SK-N-SH (cell line): Measurements from ENCODE around the gene CREB3.

Source experiments
- JUND ChIP-seq: IDR thresholded peaks from 2 replicates; pipeline ENCODE4 v1.4.0; 2012
- NFIC ChIP-seq: IDR thresholded peaks from 2 replicates; pipeline ENCODE4 v1.4.0; 2012; ENCODE audit warnings: borderline replicate concordance
- POLR2AphosphoS5 ChIP-seq: IDR thresholded peaks from 2 replicates; pipeline ENCODE4 v1.6.1; 2012; ENCODE audit warnings: low read depth, low read length
- RAD21 ChIP-seq: IDR thresholded peaks from 2 replicates; pipeline ENCODE4 v1.6.1; 2012; ENCODE audit warnings: mild to moderate bottlenecking, low read length
- RFX5 ChIP-seq: IDR thresholded peaks from 2 replicates; pipeline ENCODE4 v1.6.1; 2012; ENCODE audit warnings: mild to moderate bottlenecking, improper control_type of control experiment, low read length
- SIN3A ChIP-seq: IDR thresholded peaks from 2 replicates; pipeline ENCODE4 v1.6.1; 2012; ENCODE audit warnings: low read depth, mild to moderate bottlenecking, low read length, moderate library complexity, borderline replicate concordance
- TAF1 ChIP-seq: IDR thresholded peaks from 2 replicates; pipeline ENCODE4 v1.6.1; 2012; ENCODE audit warnings: low read depth, mild to moderate bottlenecking, low read length, moderate library complexity, borderline replicate concordance
- YY1 ChIP-seq: IDR thresholded peaks from 2 replicates; pipeline ENCODE4 v1.4.0; 2012; ENCODE audit warnings: low read depth, mild to moderate bottlenecking
- TF ChIP-seq, protein P1 (sequence below): fragments of 200-600 bp; sonication (generic); IDR thresholded peaks from 2 replicates; pipeline ENCODE4 v1.6.1; 2017; ENCODE audit warnings: antibody characterized with exemption, mild to moderate bottlenecking, moderate library complexity
- TF ChIP-seq, protein P2 (sequence below): IDR thresholded peaks from 2 replicates; pipeline ENCODE4 v1.4.0; 2012; ENCODE audit warnings: low read depth

DNA sequence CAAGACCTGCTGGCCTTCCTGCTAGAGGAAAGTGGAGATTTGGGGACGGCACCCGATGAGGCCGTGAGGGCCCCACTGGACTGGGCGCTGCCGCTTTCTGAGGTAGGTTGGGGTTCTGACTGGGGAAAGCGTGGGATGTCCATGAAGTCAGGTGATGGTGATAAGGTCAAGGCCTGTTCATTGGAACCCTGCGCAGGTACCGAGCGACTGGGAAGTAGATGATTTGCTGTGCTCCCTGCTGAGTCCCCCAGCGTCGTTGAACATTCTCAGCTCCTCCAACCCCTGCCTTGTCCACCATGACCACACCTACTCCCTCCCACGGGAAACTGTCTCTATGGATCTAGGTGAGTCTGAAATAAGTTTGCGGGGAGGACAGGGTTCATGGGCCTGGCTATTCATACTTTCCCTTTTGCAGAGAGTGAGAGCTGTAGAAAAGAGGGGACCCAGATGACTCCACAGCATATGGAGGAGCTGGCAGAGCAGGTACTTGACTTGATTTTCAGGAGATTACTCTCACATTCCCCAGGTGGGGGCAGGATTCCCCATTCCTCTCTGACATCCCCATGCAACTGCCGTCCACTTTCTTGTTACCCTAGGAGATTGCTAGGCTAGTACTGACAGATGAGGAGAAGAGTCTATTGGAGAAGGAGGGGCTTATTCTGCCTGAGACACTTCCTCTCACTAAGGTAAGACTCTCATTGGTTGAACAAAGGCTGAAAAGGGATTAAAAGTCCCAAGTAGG lies 505 bp downstream of the CREB3 start:
- TF ChIP-seq, protein P1, sequence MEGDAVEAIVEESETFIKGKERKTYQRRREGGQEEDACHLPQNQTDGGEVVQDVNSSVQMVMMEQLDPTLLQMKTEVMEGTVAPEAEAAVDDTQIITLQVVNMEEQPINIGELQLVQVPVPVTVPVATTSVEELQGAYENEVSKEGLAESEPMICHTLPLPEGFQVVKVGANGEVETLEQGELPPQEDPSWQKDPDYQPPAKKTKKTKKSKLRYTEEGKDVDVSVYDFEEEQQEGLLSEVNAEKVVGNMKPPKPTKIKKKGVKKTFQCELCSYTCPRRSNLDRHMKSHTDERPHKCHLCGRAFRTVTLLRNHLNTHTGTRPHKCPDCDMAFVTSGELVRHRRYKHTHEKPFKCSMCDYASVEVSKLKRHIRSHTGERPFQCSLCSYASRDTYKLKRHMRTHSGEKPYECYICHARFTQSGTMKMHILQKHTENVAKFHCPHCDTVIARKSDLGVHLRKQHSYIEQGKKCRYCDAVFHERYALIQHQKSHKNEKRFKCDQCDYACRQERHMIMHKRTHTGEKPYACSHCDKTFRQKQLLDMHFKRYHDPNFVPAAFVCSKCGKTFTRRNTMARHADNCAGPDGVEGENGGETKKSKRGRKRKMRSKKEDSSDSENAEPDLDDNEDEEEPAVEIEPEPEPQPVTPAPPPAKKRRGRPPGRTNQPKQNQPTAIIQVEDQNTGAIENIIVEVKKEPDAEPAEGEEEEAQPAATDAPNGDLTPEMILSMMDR = peak; percentile 33
- peak; percentile 57; the same call in 1 of the 2 replicates for TF ChIP-seq SIN3A
- no peak for TF ChIP-seq YY1
- no peak for TF ChIP-seq RFX5
- no peak for TF ChIP-seq TAF1
- TF ChIP-seq RAD21 = no peak
- no peak for TF ChIP-seq NFIC
- no peak; the same call in 1 of the 2 replicates for TF ChIP-seq POLR2AphosphoS5
- TF ChIP-seq, protein P2, sequence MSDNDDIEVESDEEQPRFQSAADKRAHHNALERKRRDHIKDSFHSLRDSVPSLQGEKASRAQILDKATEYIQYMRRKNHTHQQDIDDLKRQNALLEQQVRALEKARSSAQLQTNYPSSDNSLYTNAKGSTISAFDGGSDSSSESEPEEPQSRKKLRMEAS = no peak
- no peak for TF ChIP-seq JUND
